NCI-H1417 treated with DMSO at 0.1 percent for 48 hours (cell line): Measurements from ENCODE around the gene COMMD9.

ENCODE experiments used
- DNase-seq: peaks from one replicate; lab custom pipeline; 2025; lab: John Stamatoyannopoulos, UW

The COMMD9 gene

GRCh38 chr11:36222831-36223635, 66.2 kb downstream of the COMMD9 start:
- no peak for DNase-seq
